Adipose tissue (tissue), 3 donors: ENCODE measurements around the gene SPACA5B. TPM values are rescaled to one million over a fixed set of nuclear protein-coding genes. Genes with fewer than 3 reads are reported as not detected.
"Not testable (repeated sequence)": the region's sequence is repeated elsewhere in the genome, so short reads cannot be mapped to it uniquely, and the experiment has no call there.

ENCODE experiments used
- H3K27ac ChIP-seq: one replicate; pipeline ENCODE4 v1.5.1; 2013; ENCODE audit warnings: low read depth, low read length
- WGBS, 3 donors: extraction: QIAGEN DNeasy Blood & Tissue Kit; methylation state at CpG; one replicate each; pipeline ENCODE4 v1.1.7; 2013; 5-methylcytosine and 5-hydroxymethylcytosine counted together
- polyA plus RNA-seq, 3 donors: library from polyadenylated mRNA; stranded (reverse); fragments of 200-250 nt; gene quantifications; one replicate each; pipeline ENCODE4 v1.2.3, GENCODE V29; 2013
- donor health status: healthy with polysubstance abuse.
- donor health status: Bipolar disorder and iron deficiency.
- donor health status: healthy.

SPACA5B gene
- not detected for polyA plus RNA-seq

GRCh38 chrX:48130326-48130725 is at the start of gene SPACA5B:
Gene SPACA5B, plus strand, starts transcription at chrX:48130626. Its CDS starts 62 bp downstream, at chrX:48130688.
- not testable (repeated sequence) for H3K27ac ChIP-seq
- WGBS, 3 donors: no CpG with 5 or more reads among the region's 4 CpGs

GRCh38 chrX:48083212-48083611 is 47.2 kb upstream of the SPACA5B start:
- WGBS, 3 donors: 11 to 12% (median 12%) methylated on average over 9 of the region's 9 CpGs
- H3K27ac ChIP-seq: no peak overlapping the region

- 76 to 90% (median 83%) methylated on average over 5 of the region's 5 CpGs for WGBS, 3 donors
- H3K27ac ChIP-seq: no peak overlapping the region
Measured at GRCh38 chrX:48083706-48084105, 46.7 kb upstream of the SPACA5B start.

GRCh38 chrX:48086082-48086481 is 44.3 kb upstream of the SPACA5B start:
- no peak overlapping the region for H3K27ac ChIP-seq

- H3K27ac ChIP-seq: no peak overlapping the region
- WGBS, 3 donors: 31 to 80% (median 66%) methylated on average over 5 of the region's 5 CpGs
Measured at GRCh38 chrX:48090123-48090522, 40.3 kb upstream of the SPACA5B start.

- H3K27ac ChIP-seq: not testable (repeated sequence)
- WGBS, 3 donors: 62 to 93% (median 82%) methylated on average over 2 to 3 of the region's 3 CpGs
Measured at GRCh38 chrX:48092558-48092957, 37.9 kb upstream of the SPACA5B start.

GRCh38 chrX:48101443-48101842 is 29.0 kb upstream of the SPACA5B start:
- 75 to 92% (median 91%) methylated on average over 3 of the region's 3 CpGs for WGBS, 3 donors
- no peak overlapping the region for H3K27ac ChIP-seq

GRCh38 chrX:48102874-48103374 is 27.5 kb upstream of the SPACA5B start:
- no peak overlapping the region for H3K27ac ChIP-seq
- WGBS, 3 donors: 77 to 89% (median 83%) methylated on average over 6 of the region's 6 CpGs

GRCh38 chrX:48107717-48108116 is 22.7 kb upstream of the SPACA5B start:
- H3K27ac ChIP-seq: no peak overlapping the region
- WGBS, 3 donors: 74 to 88% (median 76%) methylated on average over 6 of the region's 6 CpGs

- not testable (repeated sequence) for H3K27ac ChIP-seq
- WGBS, 3 donors: 68 to 72% (median 69%) methylated on average over 9 to 10 of the region's 10 CpGs
Measured at GRCh38 chrX:48125286-48125685, 5.1 kb upstream of the SPACA5B start.

- H3K27ac ChIP-seq: not testable (repeated sequence)
- WGBS, 3 donors: no CpG with 5 or more reads among the region's 2 CpGs
Measured at GRCh38 chrX:48132308-48132844, 1.9 kb downstream of the SPACA5B start.

GRCh38 chrX:48139076-48139475 is 8.7 kb downstream of the SPACA5B start:
- 94 to 98% (median 97%) methylated on average over 6 to 24 of the region's 33 CpGs for WGBS, 3 donors

GRCh38 chrX:48141810-48142508 is 11.5 kb downstream of the SPACA5B start:
- WGBS, 3 donors: 83% methylated on average over 1 of the region's 2 CpGs; no CpG with 5 or more reads in 2 of the 3 donors
- not testable (repeated sequence) for H3K27ac ChIP-seq

More at GRCh38 chrX:48139076-48139475, 8.7 kb downstream of the SPACA5B start:
- not testable (repeated sequence) for H3K27ac ChIP-seq

- not testable (repeated sequence) for H3K27ac ChIP-seq
- 56 to 68% (median 60%) methylated on average over 11 of the region's 11 CpGs for WGBS, 3 donors
Measured at GRCh38 chrX:48142697-48143096, 12.3 kb downstream of the SPACA5B start.

- no peak overlapping the region for H3K27ac ChIP-seq
- 80 to 87% (median 85%) methylated on average over 10 of the region's 10 CpGs for WGBS, 3 donors
Measured at GRCh38 chrX:48153769-48154168, 23.3 kb downstream of the SPACA5B start.

GRCh38 chrX:48154796-48155195 is 24.4 kb downstream of the SPACA5B start:
- 81 to 95% (median 92%) methylated on average over 2 of the region's 2 CpGs for WGBS, 3 donors
- no peak overlapping the region for H3K27ac ChIP-seq

GRCh38 chrX:48156014-48156413 is 25.6 kb downstream of the SPACA5B start:
- WGBS, 3 donors: 84 to 91% (median 87%) methylated on average over 12 of the region's 12 CpGs
- no peak overlapping the region for H3K27ac ChIP-seq

GRCh38 chrX:48165241-48165640 is 34.8 kb downstream of the SPACA5B start:
- 82 to 85% (median 82%) methylated on average over 10 to 12 of the region's 12 CpGs for WGBS, 3 donors
- H3K27ac ChIP-seq: no peak overlapping the region

- WGBS, 3 donors: 64 to 70% (median 69%) methylated on average over 4 to 5 of the region's 7 CpGs
- H3K27ac ChIP-seq: not testable (repeated sequence)
Measured at GRCh38 chrX:48166322-48166721, 35.9 kb downstream of the SPACA5B start.

- WGBS, 3 donors: 72 to 92% (median 88%) methylated on average over 4 of the region's 4 CpGs
- no peak overlapping the region for H3K27ac ChIP-seq
Measured at GRCh38 chrX:48179691-48180090, 49.3 kb downstream of the SPACA5B start.
